Duodenal mucosa (tissue), 2 donors: ENCODE measurements around the gene MED25.

Source experiments
- H3K27ac ChIP-seq: one replicate; pipeline ENCODE4 v1.7.0; 2013; ENCODE audit warnings: low read depth, low read length
- H3K27me3 ChIP-seq, 2 donors: one replicate each; pipeline ENCODE4 v1.7.0; 2013; ENCODE audit warnings: low read length in 2 of 2, control low read depth in 1 of 2; ENCODE audit not compliant: insufficient read depth in 2 of 2, control insufficient read depth in 1 of 2
- H3K36me3 ChIP-seq, 2 donors: one replicate each; pipeline ENCODE4 v1.7.0; 2013; ENCODE audit warnings: low read length in 2 of 2, control low read depth in 1 of 2; ENCODE audit not compliant: insufficient read depth in 2 of 2, control insufficient read depth in 1 of 2
- H3K4me1 ChIP-seq, 2 donors: one replicate each; pipeline ENCODE4 v1.7.0; 2013; ENCODE audit warnings: low read length in 2 of 2, control low read depth in 1 of 2; ENCODE audit not compliant: insufficient read depth in 2 of 2, control insufficient read depth in 1 of 2
- H3K4me3 ChIP-seq, 2 donors: one replicate each; pipeline ENCODE4 v1.7.0; 2013; ENCODE audit warnings: low read length in 2 of 2, low read depth in 1 of 2
- H3K9ac ChIP-seq, 2 donors: one replicate each; pipeline ENCODE4 v1.7.0; 2013; ENCODE audit warnings: low read length in 2 of 2, low read depth in 1 of 2
- H3K9me3 ChIP-seq, 2 donors: one replicate each; pipeline ENCODE4 v1.7.0; 2013; ENCODE audit warnings: low read length in 2 of 2, control low read depth in 1 of 2; ENCODE audit not compliant: control insufficient read depth in 1 of 2

MED25 gene

GRCh38 chr19:49780861-49781260, 37.2 kb upstream of the MED25 start:
- H3K27ac ChIP-seq = no peak overlapping the region
- no peaks in the 10 kb centered on the region for H3K4me1 ChIP-seq

GRCh38 chr19:49781394-49781793, 36.7 kb upstream of the MED25 start:
- no peak overlapping the region for H3K9ac ChIP-seq
- H3K27me3 ChIP-seq = no peaks in the 10 kb centered on the region
- H3K36me3 ChIP-seq = peaks cover 11 to 26% of the 10 kb centered on the region in 2 donors
- no peaks in the 10 kb centered on the region for H3K9me3 ChIP-seq
- H3K27ac ChIP-seq = no peak overlapping the region
- H3K4me1 ChIP-seq = peaks cover 0 to 2% of the 10 kb centered on the region in 2 donors
- H3K4me3 ChIP-seq = no peak overlapping the region

More at GRCh38 chr19:49780861-49781260, 37.2 kb upstream of the MED25 start:
- Histone ChIP-seq H3K9me3 (no peaks in the 10 kb centered on the region), H3K9ac (no peak overlapping the region), H3K36me3 (peaks cover 11 to 27% of the 10 kb centered on the region in 2 donors), H3K27me3 (no peaks in the 10 kb centered on the region), H3K4me3 (no peak overlapping the region)

- H3K4me1 ChIP-seq = peaks cover 0 to 5% of the 10 kb centered on the region in 2 donors
- H3K27me3 ChIP-seq = no peaks in the 10 kb centered on the region
- no peak overlapping the region for H3K27ac ChIP-seq
- peaks cover 11 to 26% of the 10 kb centered on the region in 2 donors for H3K36me3 ChIP-seq
- no peak overlapping the region for H3K4me3 ChIP-seq
- H3K9me3 ChIP-seq = no peaks in the 10 kb centered on the region
- H3K9ac ChIP-seq = no peak overlapping the region
These were observed 35.6 kb upstream of the MED25 start for GRCh38 chr19:49782515-49782914.

GRCh38 chr19:49786376-49786820, 31.7 kb upstream of the MED25 start:
- Histone ChIP-seq H3K4me1 (peaks cover 0 to 5% of the 10 kb centered on the region in 2 donors), H3K4me3 (no peak overlapping the region), H3K9ac (no peak overlapping the region), H3K27me3 (no peaks in the 10 kb centered on the region), H3K27ac (no peak overlapping the region), H3K36me3 (peaks cover 11 to 56% of the 10 kb centered on the region in 2 donors), H3K9me3 (no peaks in the 10 kb centered on the region)

- peaks cover 0 to 5% of the 10 kb centered on the region in 2 donors for H3K4me1 ChIP-seq
- H3K9ac ChIP-seq = no peak overlapping the region
- no peak overlapping the region for H3K4me3 ChIP-seq
- H3K36me3 ChIP-seq = peaks cover 8 to 63% of the 10 kb centered on the region in 2 donors
- no peak overlapping the region for H3K27ac ChIP-seq
- no peaks in the 10 kb centered on the region for H3K27me3 ChIP-seq
- H3K9me3 ChIP-seq = no peaks in the 10 kb centered on the region
These were observed 30.3 kb upstream of the MED25 start for GRCh38 chr19:49787746-49788145.

GRCh38 chr19:49788857-49789256, 29.2 kb upstream of the MED25 start:
- peaks cover 9 to 62% of the 10 kb centered on the region in 2 donors for H3K36me3 ChIP-seq
- H3K4me3 ChIP-seq = no peak overlapping the region
- no peak overlapping the region for H3K27ac ChIP-seq
- no peaks in the 10 kb centered on the region for H3K27me3 ChIP-seq
- H3K9me3 ChIP-seq = no peaks in the 10 kb centered on the region
- peaks cover 0 to 5% of the 10 kb centered on the region in 2 donors for H3K4me1 ChIP-seq
- no peak overlapping the region for H3K9ac ChIP-seq

GRCh38 chr19:49790866-49791265, 27.2 kb upstream of the MED25 start:
- no peak overlapping the region for H3K27ac ChIP-seq
- no peak overlapping the region for H3K9ac ChIP-seq
- no peaks in the 10 kb centered on the region for H3K9me3 ChIP-seq
- peaks cover 0 to 5% of the 10 kb centered on the region in 2 donors for H3K4me1 ChIP-seq
- no peaks in the 10 kb centered on the region for H3K27me3 ChIP-seq
- H3K4me3 ChIP-seq = no peak overlapping the region
- peaks cover 14 to 68% of the 10 kb centered on the region in 2 donors for H3K36me3 ChIP-seq

- Histone ChIP-seq H3K27ac (no peak overlapping the region), H3K9ac (no peak overlapping the region), H3K27me3 (no peaks in the 10 kb centered on the region), H3K4me1 (no peaks in the 10 kb centered on the region), H3K9me3 (no peaks in the 10 kb centered on the region), H3K4me3 (no peak overlapping the region), H3K36me3 (peaks cover 24 to 78% of the 10 kb centered on the region in 2 donors)
These were observed 26.2 kb upstream of the MED25 start for GRCh38 chr19:49791776-49792445.

GRCh38 chr19:49792829-49793560, 25.1 kb upstream of the MED25 start:
- Histone ChIP-seq H3K27ac (no peak overlapping the region), H3K4me1 (no peaks in the 10 kb centered on the region), H3K27me3 (no peaks in the 10 kb centered on the region), H3K9ac (no peak overlapping the region), H3K4me3 (no peak overlapping the region), H3K36me3 (peaks cover 29 to 84% of the 10 kb centered on the region in 2 donors), H3K9me3 (no peaks in the 10 kb centered on the region)

- Histone ChIP-seq H3K9me3 (no peaks in the 10 kb centered on the region), H3K9ac (no peak overlapping the region), H3K27ac (no peak overlapping the region), H3K4me3 (no peak overlapping the region), H3K36me3 (peaks cover 34 to 84% of the 10 kb centered on the region in 2 donors), H3K27me3 (no peaks in the 10 kb centered on the region), H3K4me1 (no peaks in the 10 kb centered on the region)
These were observed 24.6 kb upstream of the MED25 start for GRCh38 chr19:49793561-49793840.
